ENCODE results near the gene ANO4. TPM values are rescaled to one million over a fixed set of nuclear protein-coding genes. Genes with fewer than 3 reads are reported as not detected.

The ANO4 gene
- total RNA-seq, 2 donors from 2014 or later, result 7.2 to 8.5 TPM

DNA sequence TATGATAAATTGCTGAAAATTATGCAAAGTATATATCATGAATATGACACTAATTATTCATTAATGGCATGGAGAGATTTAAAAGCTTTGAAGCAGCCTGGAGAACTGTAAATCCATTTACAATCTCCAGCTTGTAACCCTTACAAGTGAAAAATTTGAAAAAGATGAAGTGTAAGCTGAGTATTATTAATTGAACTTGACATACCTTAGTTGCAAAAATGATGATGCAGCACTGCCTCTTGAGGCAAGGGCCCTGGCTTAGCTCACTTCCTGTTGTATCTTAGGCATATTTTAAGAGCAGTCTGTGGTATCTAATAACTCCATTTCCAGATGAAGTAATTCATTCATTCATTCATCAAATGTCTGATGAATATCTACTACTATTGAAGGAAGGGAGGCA, 158.6 kb downstream of the ANO4 start:
- no peaks in the 10 kb centered on the region for H3K9me3 ChIP-seq
- H3K27ac ChIP-seq, result no peak overlapping the region
- DNase-seq (ENCODE audit: low spot score), result no peak
- no peaks in the 10 kb centered on the region for H3K4me1 ChIP-seq (replicated peaks)
- no peaks in the 10 kb centered on the region for H3K27me3 ChIP-seq (replicated peaks; ENCODE audit: insufficient read depth)
- TF ChIP-seq POLR2AphosphoS5 (IDR thresholded peaks at IDR 0.05), result no peak
- intact Hi-C loops (cut with DNase I), result no loop called here
- no peak overlapping the region for H3K4me3 ChIP-seq
- H3K36me3 ChIP-seq, result no peaks in the 10 kb centered on the region

DNA sequence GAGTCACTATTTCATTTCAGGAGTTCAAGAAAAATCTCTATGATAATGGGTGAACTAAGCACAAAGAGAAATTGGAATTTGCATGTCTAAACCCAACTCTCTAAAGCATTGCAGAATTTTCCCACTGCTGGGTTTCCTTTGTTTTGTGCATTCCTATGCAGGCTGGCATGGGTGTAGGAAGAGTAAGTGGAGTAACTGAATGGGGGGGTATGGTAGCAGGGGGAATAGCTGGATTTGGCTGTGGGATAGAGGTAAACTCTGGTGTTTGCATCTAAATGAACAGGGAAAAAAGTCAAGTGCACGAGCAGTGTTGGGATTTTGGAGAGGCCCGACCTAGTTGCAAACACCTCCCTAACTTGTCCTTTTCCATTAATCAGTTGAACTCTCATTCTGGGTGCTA, 159.1 kb downstream of the ANO4 start:
- Histone ChIP-seq H3K4me3 (no peak overlapping the region), H3K27me3 (replicated peaks; ENCODE audit: insufficient read depth) (no peaks in the 10 kb centered on the region), H3K27ac (no peak overlapping the region), H3K36me3 (no peaks in the 10 kb centered on the region), H3K4me1 (replicated peaks) (no peaks in the 10 kb centered on the region), H3K9me3 (no peaks in the 10 kb centered on the region)
- WGBS, result 71% methylated on average over 2 of the region's 2 CpGs
- intact Hi-C loops (cut with DNase I), result no loop called here
- TF ChIP-seq POLR2AphosphoS5 (IDR thresholded peaks at IDR 0.05), result no peak
- TF ChIP-seq, protein P1, sequence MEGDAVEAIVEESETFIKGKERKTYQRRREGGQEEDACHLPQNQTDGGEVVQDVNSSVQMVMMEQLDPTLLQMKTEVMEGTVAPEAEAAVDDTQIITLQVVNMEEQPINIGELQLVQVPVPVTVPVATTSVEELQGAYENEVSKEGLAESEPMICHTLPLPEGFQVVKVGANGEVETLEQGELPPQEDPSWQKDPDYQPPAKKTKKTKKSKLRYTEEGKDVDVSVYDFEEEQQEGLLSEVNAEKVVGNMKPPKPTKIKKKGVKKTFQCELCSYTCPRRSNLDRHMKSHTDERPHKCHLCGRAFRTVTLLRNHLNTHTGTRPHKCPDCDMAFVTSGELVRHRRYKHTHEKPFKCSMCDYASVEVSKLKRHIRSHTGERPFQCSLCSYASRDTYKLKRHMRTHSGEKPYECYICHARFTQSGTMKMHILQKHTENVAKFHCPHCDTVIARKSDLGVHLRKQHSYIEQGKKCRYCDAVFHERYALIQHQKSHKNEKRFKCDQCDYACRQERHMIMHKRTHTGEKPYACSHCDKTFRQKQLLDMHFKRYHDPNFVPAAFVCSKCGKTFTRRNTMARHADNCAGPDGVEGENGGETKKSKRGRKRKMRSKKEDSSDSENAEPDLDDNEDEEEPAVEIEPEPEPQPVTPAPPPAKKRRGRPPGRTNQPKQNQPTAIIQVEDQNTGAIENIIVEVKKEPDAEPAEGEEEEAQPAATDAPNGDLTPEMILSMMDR (IDR thresholded peaks at IDR 0.05), result no peak
- no peak for TF ChIP-seq POLR2A (IDR thresholded peaks at IDR 0.05)
- no peak for DNase-seq (ENCODE audit: low spot score)

DNA sequence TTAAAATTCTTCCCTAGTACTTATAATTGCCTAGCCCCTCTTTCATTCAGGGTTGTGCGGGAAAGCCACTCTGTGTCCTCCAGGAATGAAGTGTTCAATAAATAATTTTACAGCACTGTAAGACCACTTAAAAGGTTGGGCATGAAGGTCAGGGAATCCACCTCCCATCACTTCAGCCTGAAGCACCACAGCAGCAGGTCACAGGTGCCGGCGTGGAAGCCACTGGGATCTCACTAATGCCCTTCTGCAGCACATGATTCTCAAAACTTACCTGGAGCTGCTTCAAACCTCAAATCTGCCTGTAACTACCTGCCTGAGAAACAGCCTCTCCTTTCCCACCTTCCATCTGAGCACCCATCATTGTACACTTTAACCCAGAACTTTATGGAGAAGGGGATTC, 159.5 kb downstream of the ANO4 start:
- Histone ChIP-seq H3K4me1 (replicated peaks) (no peaks in the 10 kb centered on the region), H3K27ac (no peak overlapping the region), H3K27me3 (replicated peaks; ENCODE audit: insufficient read depth) (no peaks in the 10 kb centered on the region), H3K4me3 (no peak overlapping the region), H3K36me3 (no peaks in the 10 kb centered on the region), H3K9me3 (no peaks in the 10 kb centered on the region)
- DNase-seq (ENCODE audit: low spot score), result no peak
- WGBS, result 88% methylated on average over 3 of the region's 3 CpGs
- TF ChIP-seq POLR2A (IDR thresholded peaks at IDR 0.05) (no peak), POLR2AphosphoS5 (IDR thresholded peaks at IDR 0.05) (no peak)
- TF ChIP-seq, protein P1 (IDR thresholded peaks at IDR 0.05), result no peak
- intact Hi-C loops (cut with DNase I), result no loop called here

DNA sequence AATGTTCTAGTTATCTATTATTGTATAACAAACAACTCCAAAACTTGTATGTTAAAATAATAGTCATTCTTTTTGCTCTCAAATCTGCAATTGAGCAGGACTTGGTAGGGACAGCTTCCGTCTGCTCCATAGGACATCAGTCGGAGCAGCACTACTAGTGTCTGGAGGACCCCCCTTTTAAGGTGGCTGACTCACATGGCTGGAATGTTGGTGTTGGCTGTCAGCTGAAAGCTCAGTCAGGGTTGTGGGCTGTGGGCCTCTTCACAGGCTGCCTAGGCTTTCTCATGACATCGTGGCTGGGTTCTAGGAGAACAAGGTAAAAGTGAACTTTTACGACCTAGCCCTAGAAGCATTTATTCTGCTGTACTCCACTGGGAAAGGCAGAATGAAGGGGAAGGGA, 160.6 kb downstream of the ANO4 start:
- WGBS, result 43% methylated on average over 4 of the region's 4 CpGs

DNA sequence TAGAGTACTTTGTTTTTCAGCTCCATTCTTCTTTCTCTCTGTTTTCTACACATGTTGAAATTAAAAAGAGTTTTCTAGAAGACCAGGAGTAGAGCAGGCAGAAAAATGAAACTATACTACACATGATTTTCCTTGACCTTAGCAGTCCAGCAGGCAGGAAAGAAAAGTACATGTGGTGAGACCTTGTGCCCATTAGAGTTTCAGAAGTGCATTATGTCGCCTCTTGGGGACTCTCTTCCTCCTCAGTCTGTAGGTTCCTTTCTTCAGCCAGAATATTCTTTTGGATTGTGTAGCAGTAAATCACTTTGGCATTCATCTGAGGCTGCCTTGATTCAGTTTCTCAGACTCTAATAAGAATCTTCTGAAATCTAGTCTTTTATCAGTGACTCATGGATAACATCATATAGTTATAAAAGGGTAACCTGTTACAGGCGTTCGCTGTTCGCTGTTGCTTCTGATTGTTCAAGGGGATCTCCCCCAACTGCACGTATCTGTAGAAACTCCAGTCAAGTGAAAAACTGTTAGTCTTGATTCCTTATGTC, 161.8 kb downstream of the ANO4 start:
- no peak overlapping the region for H3K27ac ChIP-seq
- TF ChIP-seq POLR2A (IDR thresholded peaks at IDR 0.05), result no peak
- TF ChIP-seq POLR2AphosphoS5 (IDR thresholded peaks at IDR 0.05), result no peak
- TF ChIP-seq, protein P1 (IDR thresholded peaks at IDR 0.05), result no peak
- H3K4me3 ChIP-seq, result no peak overlapping the region
- H3K9me3 ChIP-seq, result no peaks in the 10 kb centered on the region
- H3K27me3 ChIP-seq (replicated peaks; ENCODE audit: insufficient read depth), result no peaks in the 10 kb centered on the region
- no peaks in the 10 kb centered on the region for H3K36me3 ChIP-seq
- DNase-seq (ENCODE audit: low spot score), result no peak
- intact Hi-C loops (cut with DNase I), result no loop called here
- no peaks in the 10 kb centered on the region for H3K4me1 ChIP-seq (replicated peaks)
- WGBS, result 64% methylated on average over 5 of the region's 5 CpGs

More for the DNA sequence above, 160.6 kb downstream of the ANO4 start:
- no peaks in the 10 kb centered on the region for H3K27me3 ChIP-seq (replicated peaks; ENCODE audit: insufficient read depth)
- intact Hi-C loops (cut with DNase I), result no loop called here
- TF ChIP-seq, protein P1 (IDR thresholded peaks at IDR 0.05), result no peak
- no peak for TF ChIP-seq POLR2AphosphoS5 (IDR thresholded peaks at IDR 0.05)
- H3K9me3 ChIP-seq, result no peaks in the 10 kb centered on the region
- no peak for DNase-seq (ENCODE audit: low spot score)
- H3K36me3 ChIP-seq, result no peaks in the 10 kb centered on the region
- H3K27ac ChIP-seq, result no peak overlapping the region
- no peak overlapping the region for H3K4me3 ChIP-seq
- no peaks in the 10 kb centered on the region for H3K4me1 ChIP-seq (replicated peaks)

Measured in prostate gland (tissue), 2 donors.